NB4 (cell line): Measurements from ENCODE around the gene NUP214.

Experiments used
- CTCF ChIP-seq: IDR thresholded peaks from one replicate; pipeline ENCODE4 v1.5.1; 2012; ENCODE audit warnings: low read depth, low read length
- POLR2A ChIP-seq: IDR thresholded peaks from 2 replicates; pipeline ENCODE4 v1.6.1; 2011; ENCODE audit warnings: mild to moderate bottlenecking; ENCODE audit not compliant: insufficient read length; ENCODE audit errors: extremely low read depth
- TF ChIP-seq, protein P1 (sequence below): IDR thresholded peaks from 2 replicates; pipeline ENCODE4 v1.6.1; 2011; ENCODE audit warnings: low read depth, low read length

DNA sequence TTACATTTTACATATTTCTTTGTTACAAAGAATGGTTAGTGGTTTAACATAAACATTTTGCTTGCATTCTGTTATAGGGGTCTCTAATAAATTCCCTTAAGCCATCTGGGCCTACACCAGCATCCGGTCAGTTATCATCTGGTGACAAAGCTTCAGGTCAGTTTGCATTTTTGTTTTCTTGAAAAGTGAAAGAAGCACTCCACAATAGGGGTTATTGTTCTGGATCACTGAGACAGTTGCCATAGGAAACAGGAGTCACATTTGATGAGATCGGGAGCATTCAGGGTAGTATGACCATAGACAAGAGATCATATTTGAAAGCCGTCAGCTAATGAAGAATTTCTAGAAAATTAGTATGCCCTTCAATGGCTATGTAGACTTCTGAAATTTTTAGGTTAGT is 63.6 kb downstream of the NUP214 start:
- TF ChIP-seq CTCF = no peak
- TF ChIP-seq, protein P1, sequence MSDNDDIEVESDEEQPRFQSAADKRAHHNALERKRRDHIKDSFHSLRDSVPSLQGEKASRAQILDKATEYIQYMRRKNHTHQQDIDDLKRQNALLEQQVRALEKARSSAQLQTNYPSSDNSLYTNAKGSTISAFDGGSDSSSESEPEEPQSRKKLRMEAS = no peak
- TF ChIP-seq POLR2A = no peak
